Left lung (tissue), 10 donors: ENCODE results near the gene PARN. TPM values are rescaled to one million over a fixed set of nuclear protein-coding genes. Genes with fewer than 3 reads are reported as not detected.

ENCODE experiments used
- ATAC-seq: fragments of 200-7000 bp; cut with Tn5 transposase; one replicate; pipeline ENCODE4 v1.9.1; 2020; ENCODE audit warnings: moderate library complexity
- DNase-seq, 4 donors: peaks; one replicate each; pipeline ENCODE4 v3.0.0-alpha.2; 2013 to 2020
- H3K27ac ChIP-seq, 2 donors: fragments of 200-600 bp; sonication (generic) in 1 of 2; one replicate each; pipeline versions ENCODE4 v1.5.0 to v1.8.0; 2020 to 2021
- H3K27me3 ChIP-seq, 2 donors: fragments of 200-600 bp; sonication (generic) in 1 of 2; one replicate each; pipeline versions ENCODE4 v1.5.0 to v1.8.0; 2020 to 2021
- H3K36me3 ChIP-seq, 2 donors: fragments of 200-600 bp; sonication (generic) in 1 of 2; one replicate each; pipeline versions ENCODE4 v1.5.0 to v1.8.0; 2020 to 2021
- H3K4me1 ChIP-seq, 2 donors: fragments of 200-600 bp; one replicate each; pipeline ENCODE4 v1.8.0; 2021
- H3K4me3 ChIP-seq, 2 donors: fragments of 200-600 bp; sonication (generic) in 1 of 2; one replicate each; pipeline versions ENCODE4 v1.5.0 to v1.8.0; 2020 to 2021; ENCODE audit warnings: mild to moderate bottlenecking in 1 of 2
- H3K9me3 ChIP-seq, 2 donors: fragments of 200-600 bp; sonication (generic) in 1 of 2; one replicate each; pipeline versions ENCODE4 v1.5.0 to v1.8.0; 2020 to 2021
- intact Hi-C, 2 donors: fragments of 100-400 bp; cut with DNase I; formaldehyde crosslinking; loops; one replicate each; pipeline versions ENCODE4 v1.11.2 to v1.14.2; 2022
- polyA plus RNA-seq, 6 donors: library from polyadenylated mRNA; unstranded; fragments of 120-200 nt; gene quantifications; one replicate each; pipeline ENCODE4 v1.2.1, GENCODE V29; 2013; ENCODE audit not compliant: insufficient read length in 6 of 6
- total RNA-seq, 2 donors: library from RNA; stranded (reverse); fragmentation: NEBNext Ultra II Directional; extraction: Animal tissue kit (Norgen Biotek cat#: 25700); gene quantifications; one replicate each; pipeline ENCODE4 v1.2.1, GENCODE V29; 2021
- TF ChIP-seq, protein P1 (sequence below), 2 donors: fragments of 200-600 bp; sonication (generic) in 1 of 2; IDR thresholded peaks; one replicate each; pipeline versions ENCODE4 v1.5.0 to v1.8.0; 2021; ENCODE audit warnings: antibody characterized with exemption in 2 of 2
- donor health status: DM: no; HTN: yes; CAD: no.
- donor health status: DM: no; HTN: no; CAD: no.

Gene PARN
- total and polyA plus RNA-seq, 8 donors: 26.9 to 37.9 (median 27.7) TPM

DNA sequence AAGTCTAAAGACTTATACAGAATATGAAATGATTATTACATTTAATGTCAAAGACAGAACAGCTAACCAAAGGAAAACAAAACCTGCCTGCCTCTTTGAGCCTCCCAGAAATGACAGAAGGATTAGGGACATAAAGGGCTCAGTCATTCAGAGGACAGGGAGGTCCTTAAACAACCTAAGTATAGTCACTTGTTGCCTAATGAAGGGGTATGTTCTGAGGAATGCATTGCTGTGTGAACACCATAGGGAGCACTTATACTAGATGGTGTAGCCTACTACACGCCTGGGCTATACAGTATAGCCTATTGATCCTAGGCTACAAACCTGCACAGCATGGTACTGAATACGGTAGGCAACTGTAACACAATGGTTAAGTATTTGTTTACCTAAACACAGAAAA is 106.4 kb downstream of the PARN start:
- no peaks in the 10 kb centered on the region for H3K36me3 ChIP-seq
- DNase-seq (no peak), ATAC-seq (no peak)
- H3K27me3 ChIP-seq: no peaks in the 10 kb centered on the region
- H3K9me3 ChIP-seq: no peaks in the 10 kb centered on the region
- no peaks in the 10 kb centered on the region for H3K4me1 ChIP-seq
- intact Hi-C loops: no loop called here
- no peak overlapping the region for H3K4me3 ChIP-seq
- TF ChIP-seq, protein P1, sequence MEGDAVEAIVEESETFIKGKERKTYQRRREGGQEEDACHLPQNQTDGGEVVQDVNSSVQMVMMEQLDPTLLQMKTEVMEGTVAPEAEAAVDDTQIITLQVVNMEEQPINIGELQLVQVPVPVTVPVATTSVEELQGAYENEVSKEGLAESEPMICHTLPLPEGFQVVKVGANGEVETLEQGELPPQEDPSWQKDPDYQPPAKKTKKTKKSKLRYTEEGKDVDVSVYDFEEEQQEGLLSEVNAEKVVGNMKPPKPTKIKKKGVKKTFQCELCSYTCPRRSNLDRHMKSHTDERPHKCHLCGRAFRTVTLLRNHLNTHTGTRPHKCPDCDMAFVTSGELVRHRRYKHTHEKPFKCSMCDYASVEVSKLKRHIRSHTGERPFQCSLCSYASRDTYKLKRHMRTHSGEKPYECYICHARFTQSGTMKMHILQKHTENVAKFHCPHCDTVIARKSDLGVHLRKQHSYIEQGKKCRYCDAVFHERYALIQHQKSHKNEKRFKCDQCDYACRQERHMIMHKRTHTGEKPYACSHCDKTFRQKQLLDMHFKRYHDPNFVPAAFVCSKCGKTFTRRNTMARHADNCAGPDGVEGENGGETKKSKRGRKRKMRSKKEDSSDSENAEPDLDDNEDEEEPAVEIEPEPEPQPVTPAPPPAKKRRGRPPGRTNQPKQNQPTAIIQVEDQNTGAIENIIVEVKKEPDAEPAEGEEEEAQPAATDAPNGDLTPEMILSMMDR (IDR thresholded peaks at IDR 0.05): no peak
- no peak overlapping the region for H3K27ac ChIP-seq

DNA sequence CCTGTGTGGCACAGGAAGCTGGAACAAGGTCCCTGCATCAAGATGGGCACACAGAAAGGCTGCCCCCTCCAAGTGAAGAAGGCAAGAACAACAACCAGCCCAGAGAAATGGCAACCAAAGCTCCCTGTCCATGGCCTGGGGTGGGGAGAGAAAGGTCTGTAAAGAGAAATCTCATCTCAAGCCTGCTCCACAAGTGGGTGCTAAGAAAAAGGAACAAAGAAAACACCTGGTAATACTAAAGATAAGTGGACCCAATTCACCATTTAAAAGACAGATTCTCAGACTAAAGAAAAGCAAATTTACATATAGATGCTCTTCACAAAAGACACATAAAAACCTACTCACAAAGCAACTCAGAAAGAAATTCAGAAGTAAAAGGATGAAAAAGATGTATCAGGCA is 107.4 kb downstream of the PARN start:
- Histone ChIP-seq H3K27ac (no peak overlapping the region), H3K4me1 (no peaks in the 10 kb centered on the region), H3K27me3 (no peaks in the 10 kb centered on the region), H3K4me3 (no peak overlapping the region), H3K9me3 (no peaks in the 10 kb centered on the region), H3K36me3 (no peaks in the 10 kb centered on the region)
- TF ChIP-seq, protein P1 (IDR thresholded peaks at IDR 0.05): no peak
- ATAC-seq (no peak), DNase-seq (no peak)
- intact Hi-C loops: no loop called here

DNA sequence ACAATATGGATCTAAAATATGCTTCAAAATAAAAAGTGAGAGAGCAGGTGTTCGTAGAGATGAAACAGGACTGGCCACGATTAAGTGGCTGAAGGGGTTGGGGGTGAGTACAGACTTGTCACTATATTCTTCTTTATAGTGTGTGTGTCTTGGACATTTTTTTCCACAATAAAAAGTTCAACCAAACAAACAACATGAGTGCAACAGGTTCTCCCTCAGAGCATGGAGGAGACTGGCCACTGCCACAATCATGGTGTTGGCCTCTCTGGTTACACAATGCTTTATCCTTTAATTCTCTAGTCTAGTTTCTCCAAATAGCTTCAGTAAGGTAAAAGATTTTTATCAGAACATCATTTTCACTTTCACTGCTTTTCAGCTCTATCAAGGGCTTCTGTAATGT is 109.3 kb downstream of the PARN start:
- H3K27ac ChIP-seq: no peak overlapping the region
- ATAC-seq: no peak
- H3K36me3 ChIP-seq: no peaks in the 10 kb centered on the region
- no peaks in the 10 kb centered on the region for H3K9me3 ChIP-seq
- H3K27me3 ChIP-seq: no peaks in the 10 kb centered on the region
- TF ChIP-seq, protein P1 (IDR thresholded peaks at IDR 0.05): no peak
- H3K4me1 ChIP-seq: no peaks in the 10 kb centered on the region
- no peak for DNase-seq
- no peak overlapping the region for H3K4me3 ChIP-seq
- intact Hi-C loops: no loop called here

DNA sequence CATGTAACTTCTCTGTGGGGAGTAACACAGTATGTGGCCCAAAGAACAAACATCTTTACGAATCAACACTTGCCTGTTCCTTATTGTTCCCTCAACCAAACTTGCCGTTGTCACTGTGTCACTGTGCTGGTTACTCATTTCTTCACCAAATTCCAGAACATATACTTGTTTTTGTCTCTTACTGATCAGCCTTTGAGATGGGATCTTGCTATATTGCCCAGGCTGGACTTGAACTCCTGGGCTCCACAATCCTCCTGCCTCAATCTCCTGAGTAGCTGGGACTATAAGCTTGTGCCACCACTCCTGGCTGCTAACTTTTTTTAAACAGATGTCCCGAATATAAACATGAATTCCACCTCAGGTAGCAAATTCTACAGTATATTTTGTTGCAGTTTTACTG is 115.1 kb downstream of the PARN start:
- Histone ChIP-seq H3K4me1 (peaks cover 0 to 8% of the 10 kb centered on the region in 2 donors), H3K36me3 (peaks cover 0 to 3% of the 10 kb centered on the region in 2 donors), H3K9me3 (no peaks in the 10 kb centered on the region), H3K27me3 (no peaks in the 10 kb centered on the region), H3K4me3 (no peak overlapping the region), H3K27ac (no peak overlapping the region)
- TF ChIP-seq, protein P1 (IDR thresholded peaks at IDR 0.05): no peak
- ATAC-seq (no peak), DNase-seq (no peak)
- intact Hi-C loops: no loop called here

DNA sequence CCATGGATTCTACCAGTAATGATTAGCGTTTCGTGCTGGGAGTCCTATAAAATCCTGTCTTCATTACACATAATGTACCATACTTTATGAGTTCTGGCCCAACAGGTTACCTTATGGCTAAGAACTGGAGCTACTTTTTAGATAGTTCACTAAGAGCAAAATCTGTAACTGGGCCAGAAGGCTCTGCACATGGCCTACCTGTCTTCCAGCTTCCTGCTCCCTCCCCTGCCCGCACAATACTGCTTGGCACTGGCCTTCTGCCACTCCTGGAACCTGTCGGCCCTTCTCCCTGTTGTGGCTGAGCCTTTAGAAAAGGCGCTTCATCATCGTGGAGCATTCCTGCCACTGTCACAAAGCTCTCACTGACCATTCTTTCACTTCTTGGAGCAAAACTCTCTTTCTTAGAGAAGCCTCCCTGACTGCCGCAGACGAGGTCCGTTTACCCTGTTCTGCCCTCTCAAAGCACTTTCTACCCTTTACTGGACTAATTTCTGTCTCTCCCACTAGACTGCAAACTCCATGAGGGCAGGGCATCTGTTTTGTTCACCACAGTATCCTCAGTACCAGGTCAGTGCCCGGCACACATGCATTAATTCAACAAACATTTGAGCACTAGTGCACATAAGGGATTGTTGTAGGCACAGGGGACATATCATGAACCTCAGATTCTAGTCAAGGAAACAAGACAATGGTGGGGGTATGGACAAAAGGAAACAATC is 116.5 kb downstream of the PARN start:
- Histone ChIP-seq H3K36me3 (peaks cover 0 to 3% of the 10 kb centered on the region in 2 donors), H3K27me3 (no peaks in the 10 kb centered on the region), H3K9me3 (no peaks in the 10 kb centered on the region), H3K4me1 (peaks cover 0 to 8% of the 10 kb centered on the region in 2 donors), H3K4me3 (no peak overlapping the region), H3K27ac (no peak overlapping the region)
- intact Hi-C loops: no loop called here
- ATAC-seq (no peak), DNase-seq (no peak)
- TF ChIP-seq, protein P1 (IDR thresholded peaks at IDR 0.05): no peak
